HG03342 (cell line): ENCODE measurements around the gene DDOST.
"Not testable (repeated sequence)": the region's sequence is repeated elsewhere in the genome, so short reads cannot be mapped to it uniquely, and the experiment has no call there.

Experiments
- ATAC-seq: cut with Tn5 transposase; IDR thresholded peaks from one replicate; pipeline ENCODE4 v1.9.1; 2021; ENCODE audit warnings: mild to moderate bottlenecking, moderate library complexity; ENCODE audit not compliant: unreplicated experiment

The DDOST gene

GRCh38 chr1:20626524-20626923, 34.6 kb downstream of the DDOST start:
- no peak for ATAC-seq

- ATAC-seq, result no peak
Observed at GRCh38 chr1:20626098-20626427, 35.1 kb downstream of the DDOST start.

GRCh38 chr1:20625176-20626097, 35.7 kb downstream of the DDOST start:
- no peak for ATAC-seq

- no peak for ATAC-seq
Observed at GRCh38 chr1:20624709-20625108, 36.5 kb downstream of the DDOST start.

GRCh38 chr1:20621012-20621411, 40.2 kb downstream of the DDOST start:
- ATAC-seq, result no peak

GRCh38 chr1:20619999-20620398, 41.2 kb downstream of the DDOST start:
- ATAC-seq, result no peak

- ATAC-seq, result no peak
Observed at GRCh38 chr1:20618550-20618949, 42.6 kb downstream of the DDOST start.

- no peak for ATAC-seq
Observed at GRCh38 chr1:20616847-20617487, 44.2 kb downstream of the DDOST start.

GRCh38 chr1:20615946-20616846, 45.0 kb downstream of the DDOST start:
- ATAC-seq, result no peak

- ATAC-seq, result no peak
Observed at GRCh38 chr1:20614131-20614579, 47.0 kb downstream of the DDOST start.

GRCh38 chr1:20612221-20612746, 48.9 kb downstream of the DDOST start:
- no peak for ATAC-seq

GRCh38 chr1:20611652-20612051, 49.5 kb downstream of the DDOST start:
- no peak for ATAC-seq

- ATAC-seq, result no peak
Observed at GRCh38 chr1:20610970-20611369, 50.2 kb downstream of the DDOST start.

- no peak for ATAC-seq
Observed at GRCh38 chr1:20609541-20609940, 51.6 kb downstream of the DDOST start.

GRCh38 chr1:20606801-20607570, 54.2 kb downstream of the DDOST start:
- not testable (repeated sequence) for ATAC-seq

- no peak for ATAC-seq
Observed at GRCh38 chr1:20604678-20605077, 56.5 kb downstream of the DDOST start.

- no peak for ATAC-seq
Observed at GRCh38 chr1:20603504-20604464, 57.4 kb downstream of the DDOST start.

- ATAC-seq, result no peak
Observed at GRCh38 chr1:20602851-20603450, 58.2 kb downstream of the DDOST start.
